HL-60 (cell line): ENCODE results near the gene SEPTIN5.

ENCODE experiments used
- CTCF ChIP-seq: IDR thresholded peaks from one replicate; pipeline ENCODE4 v1.5.1; 2011; ENCODE audit warnings: low read length, control low read depth, inconsistent platforms; ENCODE audit not compliant: insufficient read depth
- GABPA ChIP-seq: IDR thresholded peaks from 2 replicates; pipeline ENCODE4 v1.6.1; 2012; ENCODE audit warnings: low read depth
- POLR2AphosphoS5 ChIP-seq: IDR thresholded peaks from 2 replicates; pipeline ENCODE4 v1.6.1; 2012; ENCODE audit warnings: low read depth
- REST ChIP-seq: IDR thresholded peaks from 2 replicates; pipeline ENCODE4 v1.6.1; 2012; ENCODE audit warnings: low read depth; ENCODE audit not compliant: insufficient replicate concordance
- SPI1 ChIP-seq: IDR thresholded peaks from 2 replicates; pipeline ENCODE4 v1.6.1; 2012; ENCODE audit warnings: low read depth, mild to moderate bottlenecking, borderline replicate concordance

- TF ChIP-seq CTCF = no peak
- no peak for TF ChIP-seq REST
- no peak for TF ChIP-seq GABPA
- TF ChIP-seq POLR2AphosphoS5 = no peak
- no peak for TF ChIP-seq SPI1
These were observed 6.0 kb downstream of the SEPTIN5 start for GRCh38 chr22:19720150-19720827.
